ENCODE data around the gene PIEZO2.

DNA sequence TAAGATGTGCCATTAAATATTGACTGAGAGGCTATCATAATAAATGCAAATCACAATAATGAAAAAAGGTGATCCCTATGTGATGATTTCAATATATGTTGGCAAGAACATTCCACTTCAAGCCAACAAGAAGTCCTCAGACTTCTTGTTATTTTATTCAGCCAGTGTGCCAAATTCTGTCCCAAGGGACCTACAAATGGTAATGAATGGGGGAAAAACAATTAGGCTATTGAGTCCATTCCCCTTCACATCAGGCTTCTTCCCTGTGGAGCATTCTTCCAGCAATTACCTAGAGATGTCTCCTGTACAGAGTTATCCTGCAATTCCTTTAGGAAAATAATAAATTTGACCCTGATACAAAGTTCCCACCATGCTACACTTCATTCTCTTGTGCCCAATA is 144.4 kb downstream of the PIEZO2 start:
- TF ChIP-seq CHD2 (IDR thresholded peaks at IDR 0.05; ENCODE audit: low read length) (no peak), RFX5 (IDR thresholded peaks at IDR 0.05; ENCODE audit: borderline replicate concordance, low read depth, low read length) (no peak), TCF12 (IDR thresholded peaks at IDR 0.05; ENCODE audit: low read depth, low read length) (no peak), TAF1 (IDR thresholded peaks at IDR 0.05; ENCODE audit: low read depth, low read length) (no peak), SUZ12 (IDR thresholded peaks at IDR 0.05; ENCODE audit: low read length) (no peak), HDAC2 (IDR thresholded peaks at IDR 0.05; ENCODE audit: borderline replicate concordance in 1 of 2, low read depth in 2 of 2, low read length in 2 of 2) (no peak), SRF (IDR thresholded peaks at IDR 0.05; ENCODE audit: low read depth, low read length) (no peak)
- TF ChIP-seq, protein P1, sequence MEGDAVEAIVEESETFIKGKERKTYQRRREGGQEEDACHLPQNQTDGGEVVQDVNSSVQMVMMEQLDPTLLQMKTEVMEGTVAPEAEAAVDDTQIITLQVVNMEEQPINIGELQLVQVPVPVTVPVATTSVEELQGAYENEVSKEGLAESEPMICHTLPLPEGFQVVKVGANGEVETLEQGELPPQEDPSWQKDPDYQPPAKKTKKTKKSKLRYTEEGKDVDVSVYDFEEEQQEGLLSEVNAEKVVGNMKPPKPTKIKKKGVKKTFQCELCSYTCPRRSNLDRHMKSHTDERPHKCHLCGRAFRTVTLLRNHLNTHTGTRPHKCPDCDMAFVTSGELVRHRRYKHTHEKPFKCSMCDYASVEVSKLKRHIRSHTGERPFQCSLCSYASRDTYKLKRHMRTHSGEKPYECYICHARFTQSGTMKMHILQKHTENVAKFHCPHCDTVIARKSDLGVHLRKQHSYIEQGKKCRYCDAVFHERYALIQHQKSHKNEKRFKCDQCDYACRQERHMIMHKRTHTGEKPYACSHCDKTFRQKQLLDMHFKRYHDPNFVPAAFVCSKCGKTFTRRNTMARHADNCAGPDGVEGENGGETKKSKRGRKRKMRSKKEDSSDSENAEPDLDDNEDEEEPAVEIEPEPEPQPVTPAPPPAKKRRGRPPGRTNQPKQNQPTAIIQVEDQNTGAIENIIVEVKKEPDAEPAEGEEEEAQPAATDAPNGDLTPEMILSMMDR (IDR thresholded peaks at IDR 0.05; ENCODE audit: control extremely low read depth in 1 of 3, insufficient read depth in 1 of 3, low read depth in 1 of 3, low read length in 3 of 3): no peak
